Astrocyte of the cerebellum (primary cell): ENCODE measurements around the gene MYBPC1.

Source experiments
- DNase-seq: peaks from one replicate; pipeline ENCODE4 v3.0.0-alpha.2; 2011; ENCODE audit warnings: low read depth
- H3K4me3 ChIP-seq: 2 replicates; pipeline ENCODE4 v1.5.1; 2011; ENCODE audit warnings: mild to moderate bottlenecking, low read depth, low read length, moderate library complexity
- CTCF ChIP-seq: IDR thresholded peaks from 2 replicates; pipeline ENCODE4 v1.5.1; 2012; ENCODE audit warnings: low read length, low read depth, moderate library complexity, mild to moderate bottlenecking; ENCODE audit errors: missing control alignments
- in situ Hi-C: cut with HindIII; loops from 2 replicates; pipeline ENCODE4 v1.10.0; 2017; ENCODE audit warnings: low sequenced_read_pairs

The MYBPC1 gene

GRCh38 chr12:101686176-101686575, 91.4 kb downstream of the MYBPC1 start:
- DNase-seq: no peak
- in situ Hi-C loops: no loop called here
- no peak overlapping the region for H3K4me3 ChIP-seq
- TF ChIP-seq CTCF: no peak

GRCh38 chr12:101690544-101691098, 95.8 kb downstream of the MYBPC1 start:
- in situ Hi-C loops: no loop called here

GRCh38 chr12:101691503-101692096, 96.8 kb downstream of the MYBPC1 start:
- no peak for TF ChIP-seq CTCF

More at GRCh38 chr12:101690544-101691098, 95.8 kb downstream of the MYBPC1 start:
- DNase-seq: no peak
- no peak for TF ChIP-seq CTCF
- H3K4me3 ChIP-seq: no peak overlapping the region

GRCh38 chr12:101694297-101694848, 99.6 kb downstream of the MYBPC1 start:
- in situ Hi-C loops: no loop called here
- no peak for TF ChIP-seq CTCF

More at GRCh38 chr12:101691503-101692096, 96.8 kb downstream of the MYBPC1 start:
- no peak for DNase-seq
- in situ Hi-C loops: no loop called here
- no peak overlapping the region for H3K4me3 ChIP-seq

GRCh38 chr12:101694986-101695385, 100.2 kb downstream of the MYBPC1 start:
- in situ Hi-C loops: no loop called here
- TF ChIP-seq CTCF: no peak
- no peak for DNase-seq
- no peak overlapping the region for H3K4me3 ChIP-seq

More at GRCh38 chr12:101694297-101694848, 99.6 kb downstream of the MYBPC1 start:
- no peak for DNase-seq
- H3K4me3 ChIP-seq: no peak overlapping the region

GRCh38 chr12:101695706-101696105, 100.9 kb downstream of the MYBPC1 start:
- TF ChIP-seq CTCF: no peak
- H3K4me3 ChIP-seq: no peak overlapping the region
- DNase-seq: no peak
- in situ Hi-C loops: no loop called here
